H1 (cell line): ENCODE results near the gene KRT10. TPM values are rescaled to one million over a fixed set of nuclear protein-coding genes. Genes with fewer than 3 reads are reported as not detected.

ENCODE experiments used
- JUN ChIP-seq: IDR thresholded peaks from 2 replicates; pipeline ENCODE4 v1.6.1; 2011; ENCODE audit warnings: low read depth, mild to moderate bottlenecking, improper control_type of control experiment, low read length
- RAD21 ChIP-seq, 2 experiments: IDR thresholded peaks in 1 of 2; conservative IDR thresholded peaks in 1 of 2; 2 replicates each; pipeline ENCODE4 v1.6.1; 2011; ENCODE audit warnings: low read depth in 2 of 2, low read length in 2 of 2, improper control_type of control experiment in 1 of 2, inconsistent platforms in 1 of 2, mild to moderate bottlenecking in 1 of 2, moderate library complexity in 1 of 2
- SAP30 ChIP-seq: fragments of 300-600 bp; sonication (generic); IDR thresholded peaks from 2 replicates; pipeline ENCODE4 v1.7.1; 2012; ENCODE audit warnings: low read length, moderate library complexity, mild to moderate bottlenecking, inconsistent platforms; ENCODE audit not compliant: insufficient read depth, insufficient replicate concordance
- ZNF274 ChIP-seq: IDR thresholded peaks from 2 replicates; pipeline ENCODE4 v1.7.0; 2012; ENCODE audit warnings: low read length, borderline replicate concordance; ENCODE audit errors: extremely low read depth
- polyA plus RNA-seq, 7 experiments: library from polyadenylated mRNA; depleted of rRNA in 3 of 7; stranded (reverse) in 5 of 7; unstranded in 2 of 7; fragments of >200 nt in 5 of 7; fragments of 200-250 nt in 2 of 7; gene quantifications; 1 replicate in 5 of 7; 2 replicates in 1 of 7; 4 replicates in 1 of 7; pipeline versions ENCODE4 v1.2.1 to v1.2.3, GENCODE V29; 2011 to 2013; ENCODE audit warnings: missing spikeins in 2 of 7, mixed read lengths in 2 of 7
- total RNA-seq: library from RNA; stranded (reverse); fragmentation: NEBNext Ultra II Directional; extraction: Animal tissue kit (Norgen Biotek cat#: 25700); gene quantifications from 2 replicates; pipeline ENCODE4 v1.2.1, GENCODE V29; 2021

KRT10 gene
- total and polyA plus RNA-seq, 2 of the 8 experiments (the other 6 are each of a cell fraction or from before 2014, with no cell fraction given), result 3.5 to 39.4 TPM

DNA sequence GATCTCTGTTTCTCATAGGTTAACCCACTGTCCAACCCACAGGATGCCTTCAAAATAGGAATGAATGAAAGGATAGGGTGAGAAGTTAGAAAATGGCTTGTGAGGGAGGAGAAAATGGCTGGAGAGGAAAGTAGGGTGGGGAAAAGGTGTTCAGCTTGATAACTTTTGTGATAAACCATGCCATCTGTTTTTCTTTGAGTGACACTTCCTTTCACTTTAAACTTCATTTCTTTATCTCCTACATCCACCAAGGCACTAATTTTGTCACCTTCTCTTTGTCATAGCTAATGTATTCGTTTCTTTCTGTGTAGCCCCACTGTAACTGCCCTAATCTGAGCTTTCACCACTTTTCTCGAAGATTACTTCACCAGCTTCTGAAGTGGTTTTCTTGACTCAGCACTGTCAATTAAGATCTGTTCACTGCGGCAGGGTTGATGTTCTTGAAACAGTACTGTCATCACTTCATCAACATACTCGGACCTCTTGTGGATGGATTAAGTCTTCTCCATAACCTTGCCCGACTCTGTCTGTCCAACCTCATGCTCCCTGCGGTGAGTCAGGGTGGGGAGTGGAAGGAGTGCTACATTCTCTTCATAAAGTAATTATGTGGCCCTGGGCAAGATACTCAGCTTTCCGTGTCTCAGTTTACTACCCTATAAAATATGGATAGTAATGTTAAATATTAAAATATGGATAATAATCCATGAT lies 5.5 kb upstream of the KRT10 start (continued):
- TF ChIP-seq JUN (no peak), SAP30 (no peak), ZNF274 (no peak), RAD21 (IDR thresholded peaks at IDR 0.05 in 1 of 2, conservative IDR thresholded peaks at IDR 0.05 in 1 of 2; ENCODE audit: low read depth in 2 of 2, low read length in 2 of 2) (no peak)
